SK-N-SH (cell line): ENCODE data around the gene RPL29. TPM values are rescaled to one million over a fixed set of nuclear protein-coding genes. Genes with fewer than 3 reads are reported as not detected.

Experiments used
- CTCF ChIA-PET: fragments of 300-600, 350-600 bp; formaldehyde crosslinking; extraction: SDS; loops from one replicate; lab custom pipeline; 2021; lab: Yijun Ruan, JAX
- POLR2A ChIA-PET: fragments of 350-600 bp; sonication (Branson Sonifier 250); formaldehyde crosslinking; extraction: SDS; loops from one replicate; lab custom pipeline; 2020; ENCODE audit warnings: antibody characterized with exemption, inconsistent platforms; lab: Yijun Ruan, JAX
- DNase-seq: peaks from one replicate; pipeline ENCODE4 v3.0.0; 2012
- H2AFZ ChIP-seq: fragments of 200-600 bp; sonication (generic); 2 replicates; pipeline ENCODE4 v1.8.1; 2016; ENCODE audit warnings: antibody characterized with exemption, mild to moderate bottlenecking, low read depth
- H3F3A ChIP-seq: fragments of 200-600 bp; sonication (generic); replicated peaks from 2 replicates; pipeline ENCODE3; 2016; ENCODE audit warnings: antibody characterized with exemption, mild to moderate bottlenecking; ENCODE audit not compliant: insufficient read depth
- H3K27ac ChIP-seq, 2 experiments: fragments of 200-500 bp in 1 of 2; fragments of 200-600 bp in 1 of 2; sonication (Bioruptor generic) in 1 of 2; sonication (generic), shearing (Covaris generic) in 1 of 2; 2 replicates each; pipeline versions ENCODE4 v1.5.1 to v1.6.1; 2014 to 2016; ENCODE audit warnings: low read depth in 2 of 2, inconsistent platforms in 1 of 2, low read length in 1 of 2, mild to moderate bottlenecking in 1 of 2, mixed read lengths in 1 of 2
- H3K27me3 ChIP-seq: fragments of 200-600 bp; sonication (generic), shearing (Covaris generic); 2 replicates; pipeline ENCODE4 v1.6.1; 2016; ENCODE audit warnings: mixed run types; ENCODE audit not compliant: insufficient read depth
- H3K36me3 ChIP-seq, 2 experiments: fragments of 200-500 bp in 1 of 2; fragments of 200-600 bp in 1 of 2; sonication (Bioruptor generic) in 1 of 2; sonication (generic) in 1 of 2; replicated peaks in 1 of 2; 2 replicates each; pipeline versions ENCODE3 to v1.5.1; 2014 to 2016; ENCODE audit warnings: low read length in 1 of 2, mild to moderate bottlenecking in 1 of 2; ENCODE audit not compliant: insufficient read depth in 2 of 2, control insufficient read depth in 1 of 2
- H3K4me1 ChIP-seq, 2 experiments: fragments of 200-500 bp in 1 of 2; fragments of 200-600 bp in 1 of 2; sonication (Bioruptor generic) in 1 of 2; sonication (generic), shearing (Covaris generic) in 1 of 2; 2 replicates each; pipeline versions ENCODE4 v1.5.1 to v1.6.1; 2014 to 2016; ENCODE audit warnings: low read depth in 1 of 2, low read length in 1 of 2, mixed run types in 1 of 2; ENCODE audit not compliant: insufficient read depth in 2 of 2, control insufficient read depth in 1 of 2
- H3K4me2 ChIP-seq: fragments of 200-600 bp; sonication (generic), shearing (Covaris generic); 2 replicates; pipeline ENCODE4 v1.6.1; 2017; ENCODE audit warnings: mixed run types
- H3K4me3 ChIP-seq, 2 experiments: fragments of 200-500 bp in 1 of 2; fragments of 200-600 bp in 1 of 2; sonication (Bioruptor generic) in 1 of 2; sonication (generic), shearing (Covaris generic) in 1 of 2; 2 replicates each; pipeline versions ENCODE4 v1.5.1 to v1.8.1; 2014 to 2016; ENCODE audit warnings: low read depth in 2 of 2, inconsistent platforms in 1 of 2, low read length in 1 of 2, mild to moderate bottlenecking in 1 of 2, mixed read lengths in 1 of 2, moderate library complexity in 1 of 2
- H3K79me2 ChIP-seq: fragments of 200-600 bp; sonication (generic); 2 replicates; pipeline ENCODE4 v1.8.1; 2017; ENCODE audit warnings: mild to moderate bottlenecking; ENCODE audit not compliant: insufficient read depth
- H3K9ac ChIP-seq: fragments of 200-600 bp; sonication (generic); 2 replicates; pipeline ENCODE4 v1.6.1; 2017; ENCODE audit warnings: mixed run types
- H3K9me2 ChIP-seq: fragments of 200-600 bp; sonication (generic); 2 replicates; pipeline ENCODE4 v1.6.1; 2017; ENCODE audit warnings: mixed run types
- H3K9me3 ChIP-seq: fragments of 200-600 bp; sonication (generic); 2 replicates; pipeline ENCODE4 v1.6.1; 2017; ENCODE audit warnings: mixed run types, mild to moderate bottlenecking, moderate library complexity
- H4K20me1 ChIP-seq: fragments of 200-600 bp; sonication (generic); 2 replicates; pipeline ENCODE4 v1.6.1; 2017; ENCODE audit warnings: mild to moderate bottlenecking, mixed run types; ENCODE audit not compliant: insufficient read depth
- CHD2 ChIP-seq: fragments of 150-350 bp; IDR thresholded peaks from 2 replicates; pipeline ENCODE4 v1.6.1; 2018; ENCODE audit warnings: low read length; ENCODE audit not compliant: partially characterized antibody
- ELF1 ChIP-seq: IDR thresholded peaks from 2 replicates; pipeline ENCODE4 v1.4.0; 2012
- FOXM1 ChIP-seq: IDR thresholded peaks from 2 replicates; pipeline ENCODE4 v1.4.0; 2012; ENCODE audit warnings: low read depth, mild to moderate bottlenecking
- IRF3 ChIP-seq: fragments of 150-350 bp; IDR thresholded peaks from 2 replicates; pipeline ENCODE4 v1.6.1; 2016; ENCODE audit warnings: mild to moderate bottlenecking, low read depth, low read length
- JUND ChIP-seq: IDR thresholded peaks from 2 replicates; pipeline ENCODE4 v1.4.0; 2012
- MXI1 ChIP-seq: IDR thresholded peaks from 2 replicates; pipeline ENCODE4 v1.6.1; 2012; ENCODE audit warnings: mild to moderate bottlenecking, low read depth, low read length, improper control_type of control experiment
- PBX3 ChIP-seq: IDR thresholded peaks from 2 replicates; pipeline ENCODE4; 2012
- RCOR1 ChIP-seq: fragments of 150-350 bp; IDR thresholded peaks from 2 replicates; pipeline ENCODE4 v1.6.1; 2017; ENCODE audit warnings: antibody characterized with exemption, low read length
- RFX5 ChIP-seq: IDR thresholded peaks from 2 replicates; pipeline ENCODE4 v1.6.1; 2012; ENCODE audit warnings: mild to moderate bottlenecking, improper control_type of control experiment, low read length
- TAF1 ChIP-seq: IDR thresholded peaks from 2 replicates; pipeline ENCODE4 v1.6.1; 2012; ENCODE audit warnings: low read depth, mild to moderate bottlenecking, low read length, moderate library complexity, borderline replicate concordance
- TEAD4 ChIP-seq: IDR thresholded peaks from 2 replicates; pipeline ENCODE4 v1.4.0; 2012; ENCODE audit warnings: mild to moderate bottlenecking, borderline replicate concordance; ENCODE audit not compliant: insufficient read depth
- USF1 ChIP-seq: IDR thresholded peaks from 2 replicates; pipeline ENCODE4 v1.4.0; 2012; ENCODE audit warnings: low read depth, borderline replicate concordance
- USF2 ChIP-seq: fragments of 150-350 bp; IDR thresholded peaks from 2 replicates; pipeline ENCODE4 v1.6.1; 2017; ENCODE audit warnings: antibody characterized with exemption, low read length, low read depth, borderline replicate concordance
- WGBS: methylation state at CpG from one replicate; pipeline ENCODE4 v1.1.6; 2017; ENCODE audit warnings: low lambda C conversion rate; 5-methylcytosine and 5-hydroxymethylcytosine counted together
- polyA plus RNA-seq, 3 experiments: library from polyadenylated mRNA; depleted of rRNA; stranded (reverse); fragments of >200 nt; gene quantifications; 2 replicates each; pipeline ENCODE4 v1.2.3, GENCODE V29; 2012

Gene RPL29
- polyA plus RNA-seq, 1 of the 3 experiments (the other 2 are of a cell fraction): 3,173 TPM

GRCh38 chr3:51947215-51947900 is 48.3 kb downstream of the RPL29 start:
- ChIA-PET POLR2A (no interaction called here), CTCF (interaction anchor here (1.5 to 2.0 kb wide), 2 partner anchors 8 to 26 kb away, joined by 3 to 14 read pairs; partner anchors contain the start of genes ABHD14B and GPR62)
- WGBS: 81% methylated on average over 11 of the region's 13 CpGs

More at GRCh38 chr3:51947215-51947900, 48.3 kb downstream of the RPL29 start:
- Histone ChIP-seq H3K79me2 (no peaks in the 10 kb centered on the region), H3K9me3 (no peaks in the 10 kb centered on the region), H3K4me3 (no peak overlapping the region), H3K27me3 (no peaks in the 10 kb centered on the region), H3F3A (peaks cover 3% of the 10 kb centered on the region), H3K9me2 (no peaks in the 10 kb centered on the region), H3K36me3 (peaks cover 0 to 2% of the 10 kb centered on the region in 2 experiments), H4K20me1 (no peaks in the 10 kb centered on the region), H3K27ac (no peak overlapping the region), H2AFZ (no peak overlapping the region), H3K4me2 (no peak overlapping the region), H3K4me1 (peaks cover 10% of the 10 kb centered on the region in 2 experiments; a peak in 3 of 4 replicates), H3K9ac (no peak overlapping the region)
- TF ChIP-seq TAF1 (no peak), USF2 (no peak), CHD2 (no peak), FOXM1 (no peak), PBX3 (no peak), ELF1 (no peak), IRF3 (no peak), RFX5 (no peak), USF1 (no peak), MXI1 (no peak), JUND (no peak), RCOR1 (no peak), TEAD4 (no peak)
- no peak for DNase-seq
